Stimulated activated CD4-positive, alpha-beta T cell treated with anti-CD3 and anti-CD28 coated beads, Interleukin-15, amount 100 ng/mL, for 1 hour (primary cell): Measurements from ENCODE around the gene JUND.
"Not testable (repeated sequence)": the region's sequence is repeated elsewhere in the genome, so short reads cannot be mapped to it uniquely, and the experiment has no call there.

ENCODE experiments used
- DNase-seq, 2 donors: peaks; one replicate each; pipeline ENCODE4 v3.0.0-alpha.2; 2020; ENCODE audit warnings: low read depth in 1 of 2, low spot score in 1 of 2

JUND gene

GRCh38 chr19:18281082-18282020 lies at the start of gene JUND:
Gene JUND, minus strand, starts transcription at chr19:18281622. Its CDS starts 138 bp downstream, at chr19:18281484.
- peak; percentile 95 to 97 for DNase-seq

- DNase-seq: no peak
Measured at GRCh38 chr19:18330868-18331267, 49.4 kb upstream of the JUND start.

DNA sequence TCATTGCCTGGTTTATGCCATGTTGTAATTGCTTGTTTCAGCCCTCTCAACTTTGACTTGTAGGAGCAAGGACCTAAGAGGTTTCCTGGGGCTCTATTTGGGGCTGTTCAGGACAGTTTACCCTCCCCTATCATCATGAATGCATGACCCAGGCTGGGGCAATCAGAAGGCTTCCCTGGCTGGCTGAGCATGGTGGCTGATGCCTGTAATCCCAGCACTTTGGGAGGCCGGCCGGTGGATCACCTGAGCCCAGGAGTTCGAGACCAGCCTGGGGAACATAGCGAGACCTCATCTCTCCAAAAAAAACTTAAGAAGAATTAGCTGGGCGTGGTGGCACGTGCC lies 47.6 kb upstream of the JUND start:
- DNase-seq: no peak

DNA sequence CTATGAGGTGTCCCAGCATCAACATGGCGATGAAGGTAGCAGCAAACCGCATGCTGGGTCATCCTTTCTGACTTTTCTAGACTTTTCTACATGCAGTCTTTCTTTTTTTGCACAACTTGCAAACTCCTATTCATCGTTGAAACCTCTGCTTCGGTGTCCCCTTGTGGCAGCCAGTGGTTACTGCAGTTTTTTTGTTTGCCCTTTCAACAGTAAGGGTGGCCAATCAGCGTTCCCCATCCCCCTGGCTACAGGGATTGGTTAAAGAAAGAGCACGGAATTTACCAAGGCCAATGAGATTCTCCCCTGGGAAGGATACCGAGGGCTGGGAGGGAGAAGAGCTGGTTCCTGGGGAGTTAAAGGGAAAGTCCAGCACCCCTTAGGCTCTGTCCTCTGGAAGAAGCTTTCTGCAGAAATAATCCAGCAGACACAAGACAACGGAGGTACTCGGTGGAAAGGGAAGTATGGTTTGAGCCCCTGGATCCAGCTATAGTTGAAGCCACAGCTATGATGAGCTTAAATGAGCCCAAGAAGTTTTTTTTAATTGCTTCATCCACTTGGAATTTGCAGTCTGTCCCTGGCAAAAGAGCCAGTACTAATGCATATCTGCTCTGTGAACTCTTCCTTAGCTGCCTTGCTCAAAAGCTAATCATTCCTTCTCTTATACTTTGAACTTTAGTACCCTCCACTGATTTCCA lies 47.1 kb upstream of the JUND start:
- peak; percentile 55 to 77 for DNase-seq

DNA sequence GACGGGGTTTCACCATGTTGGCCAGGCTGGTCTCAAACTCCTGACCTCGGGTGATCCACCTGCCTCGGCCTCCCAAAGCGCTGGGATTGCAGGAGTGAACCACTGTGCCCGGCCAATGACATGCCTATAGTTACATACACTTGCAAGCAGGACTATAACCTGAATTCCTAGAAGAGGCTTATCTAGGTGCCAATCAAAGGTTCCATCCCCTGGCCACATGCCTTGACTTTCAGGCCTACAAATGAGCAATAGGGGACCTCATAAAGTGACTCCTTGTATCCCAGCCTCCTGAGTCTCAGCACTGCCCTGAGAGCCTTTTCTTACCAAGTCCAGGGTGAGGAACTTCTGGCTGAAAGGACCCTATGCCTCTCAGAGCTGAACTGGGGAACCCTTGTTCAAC lies 45.4 kb upstream of the JUND start:
- no peak for DNase-seq

- DNase-seq: not testable (repeated sequence)
Measured at GRCh38 chr19:18324373-18324731, 42.9 kb upstream of the JUND start.

- DNase-seq: peak; percentile 98 to 99
Measured at GRCh38 chr19:18322759-18323460, 41.5 kb upstream of the JUND start, which contains the start of gene LSM4. Gene LSM4, minus strand, starts transcription at chr19:18323076. Its CDS starts 56 bp downstream, at chr19:18323020.

DNA sequence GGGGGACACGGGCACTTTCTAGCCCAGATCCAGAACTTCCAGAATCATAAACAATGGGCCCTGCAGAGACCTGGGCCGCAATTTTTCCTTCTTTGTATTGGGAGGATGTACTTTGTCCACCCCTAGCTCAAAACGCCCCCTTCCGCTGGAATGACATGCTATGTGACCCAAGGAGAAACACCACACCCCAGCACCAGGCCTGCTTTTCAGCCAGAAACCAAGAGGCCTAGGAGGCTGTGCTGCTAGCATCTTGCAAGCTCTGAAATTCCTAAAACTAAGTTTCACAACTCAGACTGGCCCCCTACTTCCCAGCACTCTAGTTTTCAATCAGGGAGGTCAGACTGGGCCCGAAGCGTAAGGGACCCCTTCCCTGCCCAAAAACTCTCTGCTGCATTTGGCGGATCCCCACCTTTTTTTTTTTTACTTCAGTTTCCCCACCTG lies 40.9 kb upstream of the JUND start:
- DNase-seq: no peak

- no peak for DNase-seq
Measured at GRCh38 chr19:18321734-18322102, 40.3 kb upstream of the JUND start.

DNA sequence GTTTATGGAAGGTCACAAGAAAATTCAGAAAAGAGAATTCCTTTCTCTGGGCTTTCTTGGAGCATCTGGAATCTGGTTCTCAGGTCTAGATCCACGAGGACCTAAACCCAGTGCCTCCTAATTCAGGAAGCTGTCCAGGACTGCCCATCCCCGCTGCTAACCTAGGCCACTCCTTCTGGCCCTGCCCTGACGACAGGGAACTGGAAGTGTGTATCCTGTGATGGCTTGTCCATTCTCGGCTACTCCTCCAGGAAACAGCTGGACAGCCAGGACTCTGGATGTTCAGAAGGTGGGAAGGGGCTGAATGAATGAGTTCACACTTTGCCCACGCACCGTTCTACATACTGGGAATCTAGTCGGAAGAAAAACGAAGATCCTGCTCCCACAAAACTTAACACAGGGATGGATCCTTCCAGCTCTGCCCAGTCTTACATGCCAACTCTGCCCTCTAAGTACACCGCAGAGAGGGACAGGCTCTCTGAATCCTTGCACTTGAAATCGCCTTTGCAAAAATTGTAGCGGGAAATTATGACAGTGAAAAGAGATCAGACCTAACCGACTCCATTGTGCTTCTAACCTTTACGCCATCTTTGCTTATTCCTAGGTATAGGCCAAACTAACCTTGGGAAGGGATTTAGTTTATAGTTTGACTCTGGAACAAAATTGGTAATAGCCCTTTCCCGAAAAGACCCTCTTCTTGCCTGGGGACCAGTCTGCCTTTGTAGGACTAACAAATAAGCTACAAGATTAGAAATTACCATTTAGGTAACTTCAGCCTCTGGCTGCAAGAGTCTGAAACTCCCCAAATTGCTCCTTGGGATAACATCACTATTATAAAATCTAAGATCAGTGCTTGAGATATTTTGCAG lies 39.7 kb upstream of the JUND start:
- DNase-seq: no peak

- no peak for DNase-seq
Measured at GRCh38 chr19:18319591-18320135, 38.2 kb upstream of the JUND start.

DNA sequence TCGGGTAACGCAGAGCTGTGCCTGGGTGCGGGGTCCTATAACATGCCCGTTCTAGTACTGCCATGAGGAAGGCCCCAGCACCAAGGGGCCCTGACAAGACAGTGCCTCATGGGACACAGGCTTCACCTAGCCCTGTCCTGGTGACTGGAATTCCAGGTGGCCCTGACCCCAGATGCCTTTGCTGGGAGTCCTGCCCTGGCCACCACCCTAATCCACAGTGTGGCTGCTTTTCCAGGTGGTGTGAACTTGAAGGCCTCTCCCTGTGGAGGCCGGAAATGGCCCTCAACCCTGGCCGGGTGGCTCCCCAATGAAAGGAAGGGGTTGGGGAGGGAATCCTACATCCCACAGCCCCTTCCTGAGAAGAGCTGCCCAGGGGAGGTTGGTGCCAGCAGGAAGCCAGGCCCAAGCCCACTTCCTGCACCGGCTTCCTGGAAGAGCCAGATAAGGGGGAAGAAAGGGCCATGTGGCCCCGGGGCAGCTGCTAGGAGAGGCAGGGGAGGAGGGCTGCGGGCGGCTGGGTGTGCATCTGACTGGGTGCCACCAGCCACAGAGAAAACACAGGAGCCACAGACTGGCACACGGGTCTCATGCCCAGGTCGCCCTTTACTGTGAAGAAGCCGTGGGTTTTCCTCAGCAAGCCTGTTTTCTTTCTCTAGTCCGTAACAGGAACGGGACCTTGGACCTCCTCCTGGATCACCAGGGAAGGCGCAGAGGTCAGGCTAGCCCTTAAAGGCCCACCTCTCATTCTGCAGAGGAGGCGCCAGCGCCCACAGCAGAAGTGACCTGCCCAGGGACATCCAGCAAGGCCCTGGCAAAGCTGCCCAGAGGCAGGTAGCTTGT lies 36.8 kb upstream of the JUND start:
- DNase-seq: no peak

DNA sequence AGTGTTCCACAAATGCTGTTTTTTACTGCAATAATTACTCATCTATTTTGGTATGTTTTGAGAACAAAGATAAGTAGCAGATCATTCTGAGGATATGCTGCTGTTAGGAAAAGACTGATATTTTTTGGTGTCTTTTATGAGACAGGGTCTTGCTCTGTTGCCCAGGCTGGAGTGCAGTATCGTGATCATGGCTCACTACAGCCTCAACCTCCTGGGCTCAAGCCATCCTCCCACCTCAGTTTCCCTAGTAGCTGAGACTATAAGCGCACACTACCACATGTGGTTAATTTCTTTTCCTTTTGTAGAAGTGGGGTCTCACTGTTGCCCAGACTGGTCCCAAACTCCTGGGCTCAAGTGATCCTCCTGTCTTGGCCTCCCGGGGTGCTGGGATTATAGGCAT lies 32.0 kb upstream of the JUND start:
- DNase-seq: no peak

- no peak for DNase-seq
Measured at GRCh38 chr19:18312092-18312534, 30.7 kb upstream of the JUND start.

- no peak for DNase-seq
Measured at GRCh38 chr19:18311502-18312091, 30.2 kb upstream of the JUND start.

DNA sequence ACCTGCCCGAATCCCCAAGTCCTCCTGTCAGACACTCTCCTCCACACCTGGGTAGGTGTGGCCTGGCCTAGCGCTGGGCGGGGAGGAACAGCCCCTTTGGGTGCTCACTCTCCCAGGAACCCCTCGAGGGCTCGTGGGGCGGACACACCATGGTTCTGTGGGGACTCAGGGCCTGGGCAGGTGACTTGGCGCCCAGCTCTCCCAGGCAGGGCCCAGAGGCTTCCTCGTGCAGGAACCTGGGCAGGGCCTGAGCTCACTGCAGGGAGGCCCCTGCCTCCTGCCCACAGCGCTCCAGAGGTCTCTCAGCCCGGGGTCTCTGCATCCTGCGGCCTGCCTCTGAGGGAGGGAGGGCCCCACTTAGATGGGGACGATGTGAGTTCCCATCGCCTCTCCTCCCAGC lies 29.5 kb upstream of the JUND start:
- no peak for DNase-seq

GRCh38 chr19:18310118-18310909 lies 28.9 kb upstream of the JUND start:
- DNase-seq: no peak

GRCh38 chr19:18309525-18310064 lies 28.2 kb upstream of the JUND start:
- no peak for DNase-seq
